HEK293 (cell line): ENCODE measurements around the gene RBM4B.
A peak's percentile ranks its signal among the peaks of the same experiment; 100 is the strongest.
"Not testable (repeated sequence)": the region's sequence is repeated elsewhere in the genome, so short reads cannot be mapped to it uniquely, and the experiment has no call there.

ENCODE experiments used
- CTCF ChIA-PET: fragments of 350-600 bp; formaldehyde crosslinking; extraction: SDS; loops from one replicate; lab custom pipeline; 2021; ENCODE audit warnings: antibody characterized with exemption; lab: Yijun Ruan, JAX
- POLR2A ChIA-PET: fragments of 300-600 bp; formaldehyde crosslinking; extraction: SDS; loops from one replicate; lab custom pipeline; 2020; ENCODE audit warnings: antibody characterized with exemption, inconsistent platforms; lab: Yijun Ruan, JAX
- H3K27ac ChIP-seq: fragments of 200-500 bp; sonication (Bioruptor generic); 2 replicates; pipeline ENCODE4 v1.5.1; 2014; ENCODE audit warnings: low read depth, low read length, control low read depth, inconsistent platforms; ENCODE audit errors: extremely low read depth
- H3K36me3 ChIP-seq, 2 experiments: fragments of 200-500 bp in 1 of 2; sonication (Bioruptor generic) in 1 of 2; 1 replicate in 1 of 2; 2 replicates in 1 of 2; pipeline ENCODE4 v1.5.1; 2014 to 2017; ENCODE audit warnings: inconsistent platforms in 2 of 2, low read length in 2 of 2; ENCODE audit not compliant: control insufficient read depth in 2 of 2, insufficient read depth in 1 of 2
- H3K4me1 ChIP-seq: fragments of 200-500 bp; sonication (Bioruptor generic); 2 replicates; pipeline ENCODE4 v1.5.1; 2014; ENCODE audit warnings: mild to moderate bottlenecking, low read length, inconsistent platforms; ENCODE audit not compliant: control insufficient read depth, insufficient read depth
- H3K4me3 ChIP-seq: 2 replicates; pipeline ENCODE4 v1.5.1; 2011; ENCODE audit warnings: low read depth, mild to moderate bottlenecking, control low read depth, low read length, moderate library complexity
- H3K9me3 ChIP-seq: fragments of 200-500 bp; sonication (Bioruptor generic); 2 replicates; pipeline ENCODE4 v1.5.1; 2014; ENCODE audit warnings: low read depth, low read length, inconsistent platforms; ENCODE audit not compliant: control insufficient read depth, insufficient read depth
- GFI1B ChIP-seq: fragments of 450-650 bp; formaldehyde crosslinking; IDR thresholded peaks from 2 replicates; pipeline ENCODE4 v1.5.1; 2016; ENCODE audit warnings: missing biosample characterization, missing genetic modification characterization
- GLIS1 ChIP-seq: fragments of 450-650 bp; formaldehyde crosslinking; IDR thresholded peaks from 2 replicates; pipeline ENCODE4 v1.5.1; 2016; ENCODE audit warnings: missing biosample characterization, missing genetic modification characterization
- SCRT2 ChIP-seq: fragments of 450-650 bp; formaldehyde crosslinking; IDR thresholded peaks from 2 replicates; pipeline ENCODE4 v1.5.1; 2016; ENCODE audit warnings: missing biosample characterization, missing genetic modification characterization
- ZBTB20 ChIP-seq: fragments of 450-650 bp; formaldehyde crosslinking; IDR thresholded peaks from 2 replicates; pipeline ENCODE4 v1.5.1; 2016; ENCODE audit warnings: missing biosample characterization, missing genetic modification characterization
- ZBTB21 ChIP-seq: fragments of 450-650 bp; formaldehyde crosslinking; IDR thresholded peaks from 2 replicates; pipeline ENCODE4 v1.5.1; 2017; ENCODE audit warnings: missing biosample characterization, missing genetic modification characterization
- ZEB2 ChIP-seq: fragments of 450-650 bp; formaldehyde crosslinking; IDR thresholded peaks from 2 replicates; pipeline ENCODE4 v1.5.1; 2016; ENCODE audit warnings: missing biosample characterization, missing genetic modification characterization
- ZFP69B ChIP-seq: fragments of 450-650 bp; formaldehyde crosslinking; IDR thresholded peaks from 2 replicates; pipeline ENCODE4 v1.5.1; 2016; ENCODE audit warnings: missing biosample characterization, missing genetic modification characterization
- ZIC2 ChIP-seq: fragments of 450-650 bp; formaldehyde crosslinking; IDR thresholded peaks from 2 replicates; pipeline ENCODE4 v1.5.1; 2016; ENCODE audit warnings: missing biosample characterization, missing genetic modification characterization
- ZNF10 ChIP-seq: fragments of 450-650 bp; formaldehyde crosslinking; IDR thresholded peaks from 2 replicates; pipeline ENCODE4 v1.5.1; 2017; ENCODE audit warnings: missing biosample characterization, missing genetic modification characterization
- ZNF169 ChIP-seq: fragments of 450-650 bp; formaldehyde crosslinking; IDR thresholded peaks from 2 replicates; pipeline ENCODE4 v1.5.1; 2016; ENCODE audit warnings: missing biosample characterization, missing genetic modification characterization
- ZNF221 ChIP-seq: fragments of 450-650 bp; formaldehyde crosslinking; IDR thresholded peaks from 2 replicates; pipeline ENCODE4 v1.5.1; 2017; ENCODE audit warnings: missing biosample characterization, missing genetic modification characterization, borderline replicate concordance
- ZNF24 ChIP-seq: fragments of 450-650 bp; formaldehyde crosslinking; IDR thresholded peaks from 2 replicates; pipeline ENCODE4 v1.5.1; 2016; ENCODE audit warnings: missing biosample characterization, missing genetic modification characterization
- ZNF391 ChIP-seq: fragments of 450-650 bp; formaldehyde crosslinking; IDR thresholded peaks from 2 replicates; pipeline ENCODE4 v1.5.1; 2016; ENCODE audit warnings: low read depth, missing biosample characterization, missing genetic modification characterization, borderline replicate concordance
- ZNF48 ChIP-seq: fragments of 450-650 bp; formaldehyde crosslinking; IDR thresholded peaks from 2 replicates; pipeline ENCODE4 v1.5.1; 2016; ENCODE audit warnings: missing biosample characterization, missing genetic modification characterization
- ZNF544 ChIP-seq: fragments of 450-650 bp; formaldehyde crosslinking; IDR thresholded peaks from 2 replicates; pipeline ENCODE4 v1.5.0; 2017; ENCODE audit warnings: missing biosample characterization, missing genetic modification characterization
- ZNF555 ChIP-seq: fragments of 450-650 bp; formaldehyde crosslinking; conservative IDR thresholded peaks from 2 replicates; pipeline ENCODE4 v1.5.1; 2017; ENCODE audit warnings: missing biosample characterization, mild to moderate bottlenecking, missing genetic modification characterization, inconsistent platforms
- ZNF558 ChIP-seq: fragments of 450-650 bp; formaldehyde crosslinking; IDR thresholded peaks from 2 replicates; pipeline ENCODE4 v1.5.1; 2016; ENCODE audit warnings: missing biosample characterization, missing genetic modification characterization
- ZNF571 ChIP-seq: fragments of 450-650 bp; formaldehyde crosslinking; IDR thresholded peaks from 2 replicates; pipeline ENCODE4 v1.5.0; 2017; ENCODE audit warnings: missing biosample characterization, missing genetic modification characterization
- ZNF626 ChIP-seq: fragments of 450-650 bp; sonication (Bioruptor Pico); formaldehyde crosslinking; IDR thresholded peaks from 2 replicates; pipeline ENCODE4 v1.5.1; 2018; ENCODE audit warnings: missing biosample characterization, missing genetic modification characterization, inconsistent platforms
- ZNF707 ChIP-seq: fragments of 450-650 bp; formaldehyde crosslinking; IDR thresholded peaks from 2 replicates; pipeline ENCODE4 v1.5.1; 2016; ENCODE audit warnings: missing biosample characterization, missing genetic modification characterization
- ZNF747 ChIP-seq: fragments of 450-650 bp; formaldehyde crosslinking; IDR thresholded peaks from 2 replicates; pipeline ENCODE4 v1.5.1; 2016; ENCODE audit warnings: missing biosample characterization, missing genetic modification characterization

RBM4B gene

GRCh38 chr11:66725647-66726046, 48.0 kb upstream of the RBM4B start:
- Histone ChIP-seq H3K4me1 (peaks cover 4% of the 10 kb centered on the region; the same call in 1 of the 2 replicates), H3K4me3 (no peak overlapping the region), H3K9me3 (no peaks in the 10 kb centered on the region), H3K36me3 (no peaks in the 10 kb centered on the region; a peak in 1 of 3 replicates), H3K27ac (no peak overlapping the region)
- ChIA-PET POLR2A (interaction anchor here (0.6 to 2.0 kb wide), 3 partner anchors 18 to 118 kb away, joined by 3 to 7 read pairs (median 3); no protein-coding TSS in a partner anchor), CTCF (interaction anchor here (0.6 to 2.0 kb wide), 6 partner anchors 9 to 1046 kb away, joined by 3 to 8 read pairs (median 6); no protein-coding TSS in a partner anchor)
- TF ChIP-seq ZFP69B (tag by site-specific recombination) (no peak), ZNF571 (tag by site-specific recombination) (no peak), GLIS1 (tag by site-specific recombination) (peak; percentile 20; the same call in 1 of the 2 replicates), ZEB2 (no peak), SCRT2 (tag by site-specific recombination) (no peak)

- H3K4me1 ChIP-seq: peaks cover 8% of the 10 kb centered on the region; the same call in 1 of the 2 replicates
- H3K27ac ChIP-seq: no peak overlapping the region
- TF ChIP-seq ZIC2 (tag by site-specific recombination) (peak; percentile 74; the same call in 1 of the 2 replicates), ZNF169 (tag by site-specific recombination) (no peak), ZNF24 (tag by site-specific recombination) (no peak), ZBTB21 (no peak), ZNF555 (tag by site-specific recombination) (no peak)
- no peaks in the 10 kb centered on the region for H3K9me3 ChIP-seq
- CTCF ChIA-PET: interaction anchor here (0.6 to 2.0 kb wide), 5 partner anchors 31 to 1046 kb away, joined by 3 to 8 read pairs (median 3); no protein-coding TSS in a partner anchor
- peaks cover 0 to 1% of the 10 kb centered on the region in 2 experiments; a peak in 2 of 3 replicates for H3K36me3 ChIP-seq
- no peak overlapping the region for H3K4me3 ChIP-seq
- POLR2A ChIA-PET: interaction anchor here (2.0 kb wide), 1 partner anchor 18 kb away, joined by 7 read pairs; no protein-coding TSS in a partner anchor
Observed at GRCh38 chr11:66725114-66725513, 47.4 kb upstream of the RBM4B start.

GRCh38 chr11:66724167-66724566, 46.5 kb upstream of the RBM4B start:
- Histone ChIP-seq H3K36me3 (peaks cover 0 to 11% of the 10 kb centered on the region in 2 experiments; a peak in 2 of 3 replicates), H3K4me1 (peaks cover 11% of the 10 kb centered on the region; the same call in 1 of the 2 replicates)
- H3K9me3 ChIP-seq, H3K4me3 ChIP-seq, H3K27ac ChIP-seq: not testable (repeated sequence)
- ChIA-PET POLR2A (interaction anchor here (0.9 to 2.0 kb wide), 2 partner anchors 19 to 21 kb away, joined by 4 to 7 read pairs; no protein-coding TSS in a partner anchor), CTCF (interaction anchor here (0.7 to 1.3 kb wide), 4 partner anchors 29 to 284 kb away, joined by 3 to 10 read pairs (median 4); no protein-coding TSS in a partner anchor)

- peaks cover 0 to 15% of the 10 kb centered on the region in 2 experiments; a peak in 2 of 3 replicates for H3K36me3 ChIP-seq
- TF ChIP-seq ZNF626 (tag by site-specific recombination) (no peak), ZNF391 (tag by site-specific recombination) (no peak), ZNF10 (tag by site-specific recombination) (no peak), ZNF707 (tag by site-specific recombination) (no peak), ZNF558 (tag by site-specific recombination) (no peak), ZNF221 (no peak), ZNF48 (tag by site-specific recombination) (no peak), ZNF544 (tag by site-specific recombination) (no peak), GFI1B (tag by site-specific recombination) (no peak), ZFP69B (tag by site-specific recombination) (no peak), ZNF747 (tag by site-specific recombination) (no peak), ZEB2 (no peak), ZBTB20 (tag by site-specific recombination) (no peak)
- H3K9me3 ChIP-seq: no peaks in the 10 kb centered on the region
- ChIA-PET CTCF (interaction anchor here (0.8 to 1.2 kb wide), 2 partner anchors 29 to 30 kb away, joined by 3 to 4 read pairs; no protein-coding TSS in a partner anchor), POLR2A (interaction anchor here (0.9 kb wide), 1 partner anchor 22 kb away, joined by 4 read pairs; no protein-coding TSS in a partner anchor)
- H3K27ac ChIP-seq: no peak overlapping the region
- no peak overlapping the region for H3K4me3 ChIP-seq
- H3K4me1 ChIP-seq: peaks cover 11% of the 10 kb centered on the region; the same call in 1 of the 2 replicates
Observed at GRCh38 chr11:66723693-66724092, 46.0 kb upstream of the RBM4B start.
